Measurements from ENCODE around the gene DNM2. TPM values are rescaled to one million over a fixed set of nuclear protein-coding genes. Genes with fewer than 3 reads are reported as not detected.

The DNM2 gene
- total RNA-seq, 1 donor from 2014 or later: 280 TPM

GRCh38 chr19:10826231-10826630 is 108.4 kb downstream of the DNM2 start:
- no peaks in the 10 kb centered on the region for H3K27me3 ChIP-seq
- no peak overlapping the region for H3K27ac ChIP-seq
- intact Hi-C loops (cut with DNase I): no loop called here
- no peaks in the 10 kb centered on the region for H3K4me1 ChIP-seq
- peak; percentile 53 for ATAC-seq
- TF ChIP-seq CTCF (IDR thresholded peaks at IDR 0.05): no peak
- peaks cover 98% of the 10 kb centered on the region for H3K36me3 ChIP-seq
- DNase-seq: no peak
- H3K4me3 ChIP-seq: no peak overlapping the region
- no peaks in the 10 kb centered on the region for H3K9me3 ChIP-seq

- Histone ChIP-seq H3K4me3 (no peak overlapping the region), H3K9me3 (no peaks in the 10 kb centered on the region), H3K36me3 (peaks cover 98% of the 10 kb centered on the region), H3K27me3 (no peaks in the 10 kb centered on the region), H3K4me1 (no peaks in the 10 kb centered on the region), H3K27ac (no peak overlapping the region)
- DNase-seq (no peak), ATAC-seq (no peak)
- intact Hi-C loops (cut with DNase I): no loop called here
- no peak for TF ChIP-seq CTCF (IDR thresholded peaks at IDR 0.05)
Measured at GRCh38 chr19:10826846-10827245, 109.0 kb downstream of the DNM2 start.

- Histone ChIP-seq H3K27ac (no peak overlapping the region), H3K36me3 (peaks cover 99% of the 10 kb centered on the region), H3K4me1 (no peaks in the 10 kb centered on the region), H3K27me3 (no peaks in the 10 kb centered on the region), H3K4me3 (no peak overlapping the region), H3K9me3 (no peaks in the 10 kb centered on the region)
- ATAC-seq (no peak), DNase-seq (no peak)
- intact Hi-C loops (cut with DNase I): no loop called here
- TF ChIP-seq CTCF (IDR thresholded peaks at IDR 0.05): no peak
Measured at GRCh38 chr19:10828981-10829821, 111.3 kb downstream of the DNM2 start.

- TF ChIP-seq CTCF (IDR thresholded peaks at IDR 0.05): no peak
- H3K36me3 ChIP-seq: peaks cover 98% of the 10 kb centered on the region
- H3K4me3 ChIP-seq: no peak overlapping the region
- no peak overlapping the region for H3K27ac ChIP-seq
- DNase-seq: no peak
- no peaks in the 10 kb centered on the region for H3K9me3 ChIP-seq
- intact Hi-C loops (cut with DNase I): no loop called here
- no peaks in the 10 kb centered on the region for H3K27me3 ChIP-seq
- no peak for ATAC-seq
- H3K4me1 ChIP-seq: peaks cover under 1% of the 10 kb centered on the region
Measured at GRCh38 chr19:10829967-10830366, 112.1 kb downstream of the DNM2 start.

GRCh38 chr19:10830370-10830769 is 112.5 kb downstream of the DNM2 start:
- no peak for TF ChIP-seq CTCF (IDR thresholded peaks at IDR 0.05)
- H3K4me1 ChIP-seq: peaks cover 4% of the 10 kb centered on the region
- no peak for DNase-seq
- intact Hi-C loops (cut with DNase I): no loop called here
- H3K27me3 ChIP-seq: no peaks in the 10 kb centered on the region
- H3K27ac ChIP-seq: no peak overlapping the region
- H3K4me3 ChIP-seq: no peak overlapping the region
- ATAC-seq: no peak
- peaks cover 94% of the 10 kb centered on the region for H3K36me3 ChIP-seq
- no peaks in the 10 kb centered on the region for H3K9me3 ChIP-seq
